Measurements from ENCODE around the gene FCN3. TPM values are rescaled to one million over a fixed set of nuclear protein-coding genes. Genes with fewer than 3 reads are reported as not detected.
A peak's percentile ranks its signal among the peaks of the same experiment; 100 is the strongest.

Gene FCN3
- total and polyA plus RNA-seq, 9 of the 15 experiments (the other 6 are each of a cell fraction or from before 2014, with no cell fraction given), result 0.49 TPM; not detected in 8

DNA sequence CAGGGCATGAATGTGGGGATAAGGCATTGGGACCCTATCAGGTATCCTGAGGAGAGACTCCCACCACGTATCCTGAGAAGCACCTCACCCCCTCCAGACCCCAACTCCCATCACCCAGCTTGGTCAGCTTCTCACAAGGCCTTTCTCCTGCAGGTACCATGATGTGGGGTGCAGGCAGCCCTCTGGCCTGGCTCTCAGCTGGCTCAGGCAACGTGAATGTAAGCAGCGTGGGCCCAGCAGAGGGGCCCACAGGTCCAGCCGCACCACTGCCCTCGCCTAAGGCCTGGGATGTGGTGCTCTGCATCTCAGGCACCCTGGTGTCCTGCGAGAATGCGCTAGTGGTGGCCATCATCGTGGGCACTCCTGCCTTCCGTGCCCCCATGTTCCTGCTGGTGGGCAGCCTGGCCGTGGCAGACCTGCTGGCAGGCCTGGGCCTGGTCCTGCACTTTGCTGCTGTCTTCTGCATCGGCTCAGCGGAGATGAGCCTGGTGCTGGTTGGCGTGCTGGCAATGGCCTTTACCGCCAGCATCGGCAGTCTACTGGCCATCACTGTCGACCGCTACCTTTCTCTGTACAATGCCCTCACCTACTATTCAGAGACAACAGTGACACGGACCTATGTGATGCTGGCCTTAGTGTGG lies 19.1 kb upstream of the FCN3 start:
- in situ Hi-C loops (cut with MboI), result loop anchor here (5.0 kb wide), 2 partner anchors 269 to 291 kb away; no protein-coding TSS in a partner anchor
- BruUV-seq (replicated peaks), result no TSS peak
- peaks cover 12% of the 10 kb centered on the region for H3K79me2 ChIP-seq (ENCODE audit: control insufficient read depth, insufficient read depth, low read length)
- H3K4me1 ChIP-seq (replicated peaks in 1 of 2; ENCODE audit: control insufficient read depth in 2 of 2, insufficient read depth in 2 of 2, low read length in 2 of 2), result peaks cover 8 to 48% of the 10 kb centered on the region in 2 experiments
- WGBS (ENCODE audit: insufficient coverage, low coverage, missing lambda C conversion rate), result 89% methylated on average over 18 of the region's 18 CpGs
- peaks cover 9% of the 10 kb centered on the region; the same call in 1 of the 3 replicates for H3K36me3 ChIP-seq (ENCODE audit: control insufficient read depth, insufficient read depth, low read length)
- no peaks in the 10 kb centered on the region for H3K9me1 ChIP-seq (ENCODE audit: control insufficient read depth, insufficient read depth, low read length)
- ATAC-seq (no peak), DNase-seq (ENCODE audit: extremely low read depth in 1 of 4, low spot score in 3 of 4) (no peak), FAIRE-seq (no peak)
- no peak overlapping the region for H3K4me3 ChIP-seq
- no peak overlapping the region for H2AFZ ChIP-seq (ENCODE audit: low read depth, low read length)
- CTCF ChIA-PET (ENCODE audit: low intra/inter-chr PET ratio), result interaction anchor here (0.6 to 1.4 kb wide), 2 partner anchors 213 to 270 kb away, joined by 3 to 7 read pairs; no protein-coding TSS in a partner anchor
- H3K9me3 ChIP-seq (replicated peaks; ENCODE audit: control insufficient read depth, insufficient read depth, low read depth, low read length), result no peaks in the 10 kb centered on the region
- TF ChIP-seq ZBED1 (IDR thresholded peaks at IDR 0.05), result no peak
- no peak for TF ChIP-seq BCOR (IDR thresholded peaks at IDR 0.05)
- no peak for TF ChIP-seq YY1 (IDR thresholded peaks at IDR 0.05; ENCODE audit: borderline replicate concordance in 1 of 3, control insufficient read depth in 1 of 3, extremely low read depth in 1 of 3, insufficient read depth in 3 of 3, insufficient read length in 1 of 3, insufficient replicate concordance in 2 of 3, low read depth in 1 of 3, low read length in 2 of 3)
- peak; percentile 53 for TF ChIP-seq POLR2G (IDR thresholded peaks at IDR 0.05; ENCODE audit: low read depth, low read length)
- TF ChIP-seq E2F5 (CRISPR knock-in tag; IDR thresholded peaks at IDR 0.05), result peak; percentile 48; the same call in 1 of the 2 replicates
- 0 out of 2 replicates have a peak, but pooled peaks have one; percentile 33 for TF ChIP-seq NR3C1 (CRISPR knock-in tag; IDR thresholded peaks at IDR 0.05)
- TF ChIP-seq PCBP2 (IDR thresholded peaks at IDR 0.05; ENCODE audit: low read depth, low read length, poor library complexity, severe bottlenecking), result no peak
- TF ChIP-seq HNRNPH1 (optimal IDR thresholded peaks at IDR 0.05; ENCODE audit: low read depth, low read length), result no peak
- no peak for TF ChIP-seq MTF1 (CRISPR knock-in tag; IDR thresholded peaks at IDR 0.05; ENCODE audit: borderline replicate concordance)
- no peak for TF ChIP-seq ZBTB8A (IDR thresholded peaks at IDR 0.05; ENCODE audit: partially characterized antibody)
- no peak for TF ChIP-seq ERF (CRISPR knock-in tag; IDR thresholded peaks at IDR 0.05)
- TF ChIP-seq, protein P1, sequence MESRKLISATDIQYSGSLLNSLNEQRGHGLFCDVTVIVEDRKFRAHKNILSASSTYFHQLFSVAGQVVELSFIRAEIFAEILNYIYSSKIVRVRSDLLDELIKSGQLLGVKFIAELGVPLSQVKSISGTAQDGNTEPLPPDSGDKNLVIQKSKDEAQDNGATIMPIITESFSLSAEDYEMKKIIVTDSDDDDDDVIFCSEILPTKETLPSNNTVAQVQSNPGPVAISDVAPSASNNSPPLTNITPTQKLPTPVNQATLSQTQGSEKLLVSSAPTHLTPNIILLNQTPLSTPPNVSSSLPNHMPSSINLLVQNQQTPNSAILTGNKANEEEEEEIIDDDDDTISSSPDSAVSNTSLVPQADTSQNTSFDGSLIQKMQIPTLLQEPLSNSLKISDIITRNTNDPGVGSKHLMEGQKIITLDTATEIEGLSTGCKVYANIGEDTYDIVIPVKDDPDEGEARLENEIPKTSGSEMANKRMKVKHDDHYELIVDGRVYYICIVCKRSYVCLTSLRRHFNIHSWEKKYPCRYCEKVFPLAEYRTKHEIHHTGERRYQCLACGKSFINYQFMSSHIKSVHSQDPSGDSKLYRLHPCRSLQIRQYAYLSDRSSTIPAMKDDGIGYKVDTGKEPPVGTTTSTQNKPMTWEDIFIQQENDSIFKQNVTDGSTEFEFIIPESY (CRISPR knock-in tag; IDR thresholded peaks at IDR 0.05), result peak; percentile 77; the same call in 1 of the 2 replicates
- TF ChIP-seq ESRRB (CRISPR knock-in tag; IDR thresholded peaks at IDR 0.05; ENCODE audit: borderline replicate concordance), result no peak
- H3K27me3 ChIP-seq (ENCODE audit: control insufficient read depth in 2 of 2, insufficient read depth in 2 of 2, low read length in 2 of 2), result no peaks in the 10 kb centered on the region
- peak overlapping the region in 1 of 2 experiments; percentile 98; a peak in 3 of 4 replicates for H3K9ac ChIP-seq (ENCODE audit: insufficient read depth in 1 of 2, low read depth in 2 of 2, low read length in 2 of 2)
- H3K27ac ChIP-seq (ENCODE audit: extremely low read depth, low read depth, low read length), result no peak overlapping the region
- intact Hi-C loops (cut with micrococcal nuclease), result loop anchor here (2.0 to 5.0 kb wide), 4 partner anchors 36 to 269 kb away; no protein-coding TSS in a partner anchor
- H3K4me2 ChIP-seq (ENCODE audit: insufficient read depth, low read length), result peak overlapping the region; percentile 96; the same call in 1 of the 2 replicates
- H4K20me1 ChIP-seq (replicated peaks; ENCODE audit: control insufficient read depth, insufficient read depth, low read length), result no peaks in the 10 kb centered on the region
- POLR2A ChIA-PET, result interaction anchor here (0.6 to 1.0 kb wide), 3 partner anchors 27 to 349 kb away, joined by 3 read pairs; partner anchors contain the start of gene MAP3K6
